Right lobe of liver (tissue), 4 donors: ENCODE results near the gene ETS2.
"Not testable (repeated sequence)": the region's sequence is repeated elsewhere in the genome, so short reads cannot be mapped to it uniquely, and the experiment has no call there.

Source experiments
- POLR2A ChIP-seq: fragments of 450-650 bp; IDR thresholded peaks from one replicate; pipeline ENCODE4 v1.6.1; 2017; ENCODE audit warnings: antibody characterized with exemption, mild to moderate bottlenecking
- TF ChIP-seq, protein P1 (sequence below), 4 donors: fragments of 200-600 bp in 3 of 4; fragments of 450-650 bp in 1 of 4; IDR thresholded peaks; one replicate each; pipeline versions ENCODE4 v1.5.1 to v1.8.0; 2016 to 2022; ENCODE audit warnings: antibody characterized with exemption in 4 of 4, mild to moderate bottlenecking in 2 of 4
- donor health status: DM: no; HTN: no; CAD: no.
- donor health status: DM: no; HTN: no; CAD: no.
- donor health status: DM: no; HTN: yes; CAD: no.

- TF ChIP-seq, protein P1, sequence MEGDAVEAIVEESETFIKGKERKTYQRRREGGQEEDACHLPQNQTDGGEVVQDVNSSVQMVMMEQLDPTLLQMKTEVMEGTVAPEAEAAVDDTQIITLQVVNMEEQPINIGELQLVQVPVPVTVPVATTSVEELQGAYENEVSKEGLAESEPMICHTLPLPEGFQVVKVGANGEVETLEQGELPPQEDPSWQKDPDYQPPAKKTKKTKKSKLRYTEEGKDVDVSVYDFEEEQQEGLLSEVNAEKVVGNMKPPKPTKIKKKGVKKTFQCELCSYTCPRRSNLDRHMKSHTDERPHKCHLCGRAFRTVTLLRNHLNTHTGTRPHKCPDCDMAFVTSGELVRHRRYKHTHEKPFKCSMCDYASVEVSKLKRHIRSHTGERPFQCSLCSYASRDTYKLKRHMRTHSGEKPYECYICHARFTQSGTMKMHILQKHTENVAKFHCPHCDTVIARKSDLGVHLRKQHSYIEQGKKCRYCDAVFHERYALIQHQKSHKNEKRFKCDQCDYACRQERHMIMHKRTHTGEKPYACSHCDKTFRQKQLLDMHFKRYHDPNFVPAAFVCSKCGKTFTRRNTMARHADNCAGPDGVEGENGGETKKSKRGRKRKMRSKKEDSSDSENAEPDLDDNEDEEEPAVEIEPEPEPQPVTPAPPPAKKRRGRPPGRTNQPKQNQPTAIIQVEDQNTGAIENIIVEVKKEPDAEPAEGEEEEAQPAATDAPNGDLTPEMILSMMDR (IDR thresholded peaks at IDR 0.05) = not testable (repeated sequence)
- TF ChIP-seq POLR2A = not testable (repeated sequence)
These were observed 39.6 kb downstream of the ETS2 start for GRCh38 chr21:38845374-38845773.
